Stimulated activated CD4-positive, alpha-beta T cell treated with anti-CD3 and anti-CD28 coated beads, Interleukin-1b, Interleukin-23, amount 100 ng/mL, for 4 hours (primary cell): ENCODE results near the gene CRISPLD2.

ENCODE experiments used
- DNase-seq, 2 donors: peaks; one replicate each; pipeline ENCODE4 v3.0.0-alpha.2; 2020; ENCODE audit warnings: low read depth in 2 of 2

Gene CRISPLD2

DNA sequence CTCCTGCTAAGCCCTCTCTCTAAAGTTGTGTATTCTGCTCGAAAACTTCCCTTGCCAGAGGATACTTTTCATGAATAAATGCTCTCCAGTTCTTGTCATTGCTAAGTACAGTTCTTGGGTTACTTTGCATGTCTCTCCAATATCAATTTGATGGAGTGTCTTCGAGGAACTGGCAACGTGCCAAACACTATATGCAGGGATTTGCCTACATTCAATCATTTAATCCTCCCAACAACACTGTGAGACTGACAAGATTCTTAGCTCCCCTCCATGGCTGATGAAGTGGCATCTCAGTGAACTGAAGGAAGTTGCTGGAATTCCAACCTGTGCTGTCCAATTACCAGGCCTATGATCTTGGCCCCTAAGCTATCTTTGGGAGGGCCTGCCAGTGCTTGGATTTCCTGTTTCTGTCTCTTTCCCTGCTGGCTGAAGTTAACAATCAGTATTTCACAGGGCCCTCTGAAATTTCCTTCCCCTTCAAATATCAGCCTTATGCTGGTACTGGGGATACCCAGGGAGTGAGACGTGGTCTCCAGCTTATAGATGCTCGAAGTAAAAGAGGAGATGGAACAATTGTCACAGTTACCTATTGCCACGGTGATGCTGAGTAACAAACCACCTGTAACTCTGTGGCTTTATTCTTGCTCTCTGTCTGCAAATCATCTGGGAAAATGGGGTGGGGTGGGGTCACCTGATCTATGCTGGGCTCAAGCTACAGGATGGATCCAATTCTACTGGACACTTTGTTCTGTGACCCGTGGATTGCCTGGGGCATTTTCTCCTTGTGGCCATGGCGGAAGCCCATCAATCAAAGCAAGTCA is 19.4 kb upstream of the CRISPLD2 start:
- DNase-seq = no peak

- DNase-seq = no peak
Observed at GRCh38 chr16:84803146-84803545, 16.6 kb upstream of the CRISPLD2 start.

- no peak for DNase-seq
Observed at GRCh38 chr16:84804326-84804725, 15.5 kb upstream of the CRISPLD2 start.

DNA sequence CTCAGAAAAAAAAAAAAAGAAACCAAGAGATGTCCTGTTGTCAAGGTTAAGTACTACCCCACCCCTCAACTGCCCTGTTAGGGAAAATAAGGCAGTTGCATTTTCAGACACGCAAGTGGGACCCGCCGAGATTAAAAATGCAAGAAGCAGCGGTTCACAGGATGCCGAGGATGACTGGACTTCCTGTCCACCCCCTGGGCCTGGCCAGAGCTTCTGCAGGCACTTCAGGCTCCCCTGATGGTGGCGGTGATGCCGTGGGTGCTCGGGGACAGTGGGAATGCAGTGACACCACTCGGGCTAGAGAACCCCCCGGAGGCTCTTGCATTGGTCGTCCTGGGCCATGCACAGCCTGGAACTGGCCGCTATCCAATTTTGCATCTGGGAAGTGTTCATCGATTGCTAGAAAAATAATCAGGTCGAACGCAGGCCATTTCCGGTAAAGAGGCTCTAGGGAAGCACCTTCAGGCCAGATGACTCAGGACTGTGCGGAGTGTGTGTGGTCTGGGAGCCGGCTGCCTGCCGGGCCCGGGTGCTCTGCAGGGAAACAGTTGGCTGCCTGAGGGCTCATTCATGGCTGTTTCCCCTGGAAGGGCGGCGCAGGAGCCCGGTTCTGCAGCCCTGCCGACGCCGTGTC is 13.4 kb upstream of the CRISPLD2 start:
- no peak for DNase-seq

GRCh38 chr16:84806890-84807258 is 12.9 kb upstream of the CRISPLD2 start:
- DNase-seq = no peak

DNA sequence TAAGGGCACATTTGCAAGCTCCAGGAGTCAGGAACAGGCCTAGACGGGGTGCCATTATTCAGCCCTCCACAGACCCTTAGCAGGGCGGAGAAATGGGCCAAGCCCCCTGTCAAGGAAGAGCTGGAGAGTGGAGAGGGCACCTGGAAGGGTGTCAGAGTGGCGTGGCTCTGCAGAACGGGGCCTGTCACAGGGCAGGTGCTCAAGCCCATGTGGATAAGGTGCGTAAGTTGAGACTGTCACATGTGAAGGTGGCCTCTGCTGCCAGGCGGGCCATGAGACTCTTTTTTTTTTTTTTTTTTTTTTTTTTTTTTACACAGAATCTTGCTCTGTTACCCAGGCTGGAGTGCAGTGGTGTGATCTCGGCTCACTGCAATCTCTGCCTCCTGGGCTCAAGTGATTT is 12.0 kb upstream of the CRISPLD2 start:
- DNase-seq = no peak

GRCh38 chr16:84808826-84809225 is 11.0 kb upstream of the CRISPLD2 start:
- DNase-seq = no peak

DNA sequence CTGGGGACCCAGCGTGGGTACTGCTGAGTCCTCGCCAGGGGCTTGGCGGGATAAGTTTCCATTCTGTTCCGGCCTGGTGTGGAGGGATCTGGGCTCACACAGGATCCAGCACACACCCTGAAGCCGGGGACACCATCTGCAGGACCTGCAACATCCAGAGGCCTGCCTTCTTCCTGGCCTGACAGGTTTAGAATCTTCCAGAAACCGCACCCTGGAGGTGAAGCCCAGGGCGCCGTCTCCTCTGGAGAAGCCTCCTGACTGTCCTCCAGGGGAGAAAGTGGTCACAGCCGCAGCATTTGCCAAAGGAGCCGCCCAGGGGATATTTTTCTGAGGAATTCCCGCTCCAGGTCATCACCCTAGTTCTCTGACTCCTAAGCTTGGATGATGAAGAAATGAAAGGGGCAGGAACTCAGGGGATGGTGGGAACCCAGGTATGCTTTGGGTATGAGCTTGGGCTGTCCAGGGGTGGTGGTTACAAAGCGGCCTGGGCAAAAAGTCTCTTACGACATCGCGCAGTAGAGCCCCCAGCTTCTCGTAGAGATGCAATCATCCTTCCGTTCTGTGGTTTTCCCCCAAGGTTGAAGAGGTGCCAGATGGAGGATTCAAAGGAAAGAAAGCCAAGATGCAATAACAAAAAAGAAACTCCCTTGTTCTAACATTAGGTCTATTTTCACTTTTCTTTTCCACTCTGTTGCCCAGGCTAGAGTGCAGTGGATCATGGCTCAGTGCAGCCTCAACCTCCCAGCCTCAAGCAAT is 9.1 kb upstream of the CRISPLD2 start:
- no peak for DNase-seq

DNA sequence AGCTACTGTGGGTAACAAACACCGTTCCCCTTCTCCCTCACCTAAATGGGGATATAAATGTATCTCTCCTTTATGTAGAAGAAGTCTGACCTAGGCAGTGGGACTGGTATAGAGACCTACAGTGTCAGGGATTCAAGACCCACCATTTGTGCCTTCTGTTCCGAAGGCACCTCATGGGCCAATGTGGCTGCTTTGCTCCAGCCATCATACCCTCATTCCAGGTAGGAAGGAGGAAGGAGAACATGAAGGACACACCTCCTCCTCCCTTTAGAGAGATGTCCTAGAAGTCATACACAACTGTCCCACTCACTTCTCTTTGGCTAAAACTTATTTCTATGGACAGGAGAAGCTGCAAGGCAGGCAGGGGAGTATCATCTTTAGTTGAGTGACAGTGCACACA is 8.3 kb upstream of the CRISPLD2 start:
- DNase-seq = no peak

DNA sequence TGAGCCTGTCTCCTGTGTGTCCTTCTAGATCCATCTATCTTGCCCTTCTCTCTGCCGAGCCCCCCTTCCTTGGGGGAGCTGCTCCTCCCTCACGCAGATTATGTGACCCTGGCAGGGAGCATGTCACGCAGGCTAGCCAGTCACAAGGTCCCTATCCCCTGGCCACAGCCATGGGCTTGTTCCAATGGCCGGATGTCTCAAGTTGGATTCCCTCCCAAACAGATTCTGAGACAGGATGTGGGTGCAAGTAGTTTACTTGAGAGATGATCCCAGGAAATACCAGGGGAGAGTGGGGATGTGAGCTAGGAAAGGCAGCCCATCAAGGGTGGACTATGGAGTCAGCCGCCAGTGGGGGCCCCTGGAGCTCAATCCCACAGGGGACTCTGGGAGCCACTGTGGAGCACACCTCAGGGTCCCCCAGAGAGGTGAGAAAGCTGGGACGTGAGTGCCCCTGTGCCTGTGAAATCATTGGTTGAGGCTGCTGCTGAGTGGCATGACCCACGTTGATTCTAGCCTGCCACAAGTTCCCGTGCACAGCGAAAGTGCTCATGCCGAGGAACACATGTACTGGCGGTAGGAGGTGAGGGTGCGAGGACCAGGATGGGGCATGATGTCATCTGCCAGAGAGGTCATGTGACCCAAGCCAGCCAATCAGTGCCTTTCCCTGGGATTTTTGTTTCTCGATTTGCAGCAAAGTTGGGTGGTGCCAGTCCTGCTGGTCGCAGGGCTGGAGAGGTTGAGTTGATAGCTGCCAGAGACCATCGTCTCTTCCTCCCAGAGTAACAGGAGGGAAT is 6.4 kb upstream of the CRISPLD2 start:
- no peak for DNase-seq

DNA sequence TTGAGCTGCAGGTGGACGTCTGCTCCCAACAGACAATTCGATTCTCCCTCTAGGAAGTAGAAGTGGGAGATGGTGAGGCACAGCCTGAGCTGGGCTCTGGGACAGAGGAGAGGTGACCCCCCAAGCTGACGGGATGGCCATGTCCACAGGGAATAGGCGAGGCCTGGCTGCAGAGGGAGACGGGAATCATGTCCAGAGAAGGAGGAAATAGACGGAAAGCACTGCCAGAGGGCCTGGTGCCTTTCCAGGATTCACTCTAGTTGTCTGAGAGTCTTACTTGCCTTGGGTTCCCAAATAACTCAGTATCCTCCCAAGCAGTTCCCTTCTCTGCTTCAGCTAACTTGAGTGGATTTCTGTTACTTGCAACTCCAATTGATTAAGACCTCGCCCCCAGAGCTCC is 4.3 kb upstream of the CRISPLD2 start:
- DNase-seq = no peak

DNA sequence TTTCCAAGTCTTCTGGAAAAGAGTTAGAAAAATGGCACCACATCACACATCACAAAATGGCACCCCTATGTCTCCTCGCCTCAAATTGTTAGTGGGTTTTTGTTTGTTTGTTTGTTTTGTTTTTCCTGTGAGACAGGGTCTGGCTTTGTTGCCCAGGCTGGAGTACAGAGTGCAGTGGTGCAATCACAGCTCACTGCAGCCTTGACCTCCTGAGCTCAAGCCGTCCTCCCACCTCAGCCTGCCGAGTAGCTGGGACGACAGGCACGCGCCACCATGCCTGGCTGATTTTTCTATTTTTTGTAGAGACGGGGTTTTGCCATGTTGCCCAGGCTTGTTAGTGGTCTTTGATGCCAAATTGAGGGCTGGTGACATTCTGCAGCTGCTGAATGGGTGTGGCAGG is 3.8 kb upstream of the CRISPLD2 start:
- no peak for DNase-seq

GRCh38 chr16:84816485-84816884 is 3.3 kb upstream of the CRISPLD2 start:
- DNase-seq = no peak

GRCh38 chr16:84817206-84817605 is 2.6 kb upstream of the CRISPLD2 start:
- no peak for DNase-seq

- no peak for DNase-seq
Observed at GRCh38 chr16:84817613-84818012, 2.2 kb upstream of the CRISPLD2 start.

- no peak for DNase-seq
Observed at GRCh38 chr16:84818133-84818532, 1.7 kb upstream of the CRISPLD2 start.

- DNase-seq = no peak
Observed at GRCh38 chr16:84818989-84819643, 669 bp upstream of the CRISPLD2 start.

- DNase-seq = no peak
Observed at GRCh38 chr16:84820305-84820684, 510 bp downstream of the CRISPLD2 start.

DNA sequence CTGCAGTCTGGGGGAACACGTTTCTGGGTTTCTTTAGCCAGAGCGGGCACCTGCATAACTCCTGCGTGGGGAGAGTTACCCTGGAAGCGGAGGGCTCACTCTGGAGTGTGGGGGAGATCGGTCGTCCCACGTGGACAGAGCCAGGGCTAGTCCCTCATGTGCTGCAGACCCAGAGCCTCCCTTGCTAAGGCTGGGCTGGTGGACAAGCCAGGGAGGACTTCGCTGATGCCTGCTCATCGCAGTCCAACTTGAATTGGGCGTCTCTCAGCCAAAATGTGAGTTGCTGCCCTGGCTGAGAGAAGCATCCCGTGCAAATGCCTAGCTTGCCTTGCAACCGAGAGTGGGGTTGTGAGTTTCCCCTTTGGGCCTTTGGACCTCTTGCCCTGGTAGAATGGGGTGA is 986 bp downstream of the CRISPLD2 start:
- no peak for DNase-seq

DNA sequence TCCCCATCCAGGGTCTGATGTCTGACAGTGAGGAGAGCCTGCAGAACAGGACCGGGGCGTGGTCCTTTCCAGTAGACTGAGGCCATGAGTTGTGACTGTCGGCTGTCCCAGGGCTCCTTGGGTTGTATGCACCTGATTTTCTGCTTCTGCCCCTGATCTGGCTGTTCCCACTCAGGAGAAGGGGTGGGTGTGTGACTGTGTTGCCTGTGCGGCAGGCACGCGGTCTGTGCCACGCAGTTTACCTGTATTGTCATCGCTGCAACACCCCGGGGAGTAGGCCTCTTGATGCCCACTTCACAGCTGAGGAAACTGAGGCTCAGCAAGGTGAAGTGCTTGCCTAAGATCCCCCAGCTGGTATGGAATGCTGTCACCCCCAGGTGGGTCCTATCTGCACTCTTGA is 1.4 kb downstream of the CRISPLD2 start:
- no peak for DNase-seq
